Measurements from ENCODE around the gene SLC4A11.
"Not testable (repeated sequence)": the region's sequence is repeated elsewhere in the genome, so short reads cannot be mapped to it uniquely, and the experiment has no call there.

The SLC4A11 gene

GRCh38 chr20:3227506-3227905 lies 11.5 kb downstream of the SLC4A11 start:
- DNase-seq = no peak

- DNase-seq = no peak
Measured at GRCh38 chr20:3226864-3227263, 12.1 kb downstream of the SLC4A11 start.

GRCh38 chr20:3226093-3226492 lies 12.9 kb downstream of the SLC4A11 start:
- DNase-seq = no peak

- DNase-seq = no peak
Measured at GRCh38 chr20:3224681-3225421, 14.1 kb downstream of the SLC4A11 start.

GRCh38 chr20:3223994-3224680 lies 14.9 kb downstream of the SLC4A11 start:
- no peak for DNase-seq

GRCh38 chr20:3223651-3223993 lies 15.4 kb downstream of the SLC4A11 start:
- DNase-seq = no peak

GRCh38 chr20:3222635-3223600 lies 16.1 kb downstream of the SLC4A11 start:
- no peak for DNase-seq

- no peak for DNase-seq
Measured at GRCh38 chr20:3221398-3222226, 17.4 kb downstream of the SLC4A11 start.

GRCh38 chr20:3218307-3218988 lies 20.5 kb downstream of the SLC4A11 start:
- peak; percentile 83 for DNase-seq

- not testable (repeated sequence) for DNase-seq
Measured at GRCh38 chr20:3215359-3215917, 23.6 kb downstream of the SLC4A11 start.

- no peak for DNase-seq
Measured at GRCh38 chr20:3213226-3213625, 25.8 kb downstream of the SLC4A11 start.

- no peak for DNase-seq
Measured at GRCh38 chr20:3210346-3210745, 28.6 kb downstream of the SLC4A11 start.

- DNase-seq = no peak
Measured at GRCh38 chr20:3209946-3210317, 29.1 kb downstream of the SLC4A11 start.

GRCh38 chr20:3209257-3209945 lies 29.6 kb downstream of the SLC4A11 start, which contains the start of gene ITPA:
Gene ITPA, plus strand, starts transcription at chr20:3209498. Its CDS starts 54 bp downstream, at chr20:3209552.
- DNase-seq = peak; percentile 63

GRCh38 chr20:3208786-3209256 lies 30.2 kb downstream of the SLC4A11 start:
- DNase-seq = no peak

- DNase-seq = peak; percentile 94
Measured at GRCh38 chr20:3204124-3204794, 34.7 kb downstream of the SLC4A11 start, which contains the start of gene DDRGK1. Gene DDRGK1, minus strand, starts transcription at chr20:3204682. Its CDS starts 55 bp downstream, at chr20:3204627.

- DNase-seq = peak; percentile 45
Measured at GRCh38 chr20:3203315-3204123, 35.5 kb downstream of the SLC4A11 start.

GRCh38 chr20:3202965-3203314 lies 36.0 kb downstream of the SLC4A11 start:
- no peak for DNase-seq

All from activated CD4-positive, CD25-positive, alpha-beta regulatory T cell treated with anti-CD3 and anti-CD28 coated beads, Interleukin-2, amount 50 U/mL, for 72 hours (primary cell).